Liver (tissue), 9 donors: ENCODE data around the gene PLEKHA6. TPM values are rescaled to one million over a fixed set of nuclear protein-coding genes. Genes with fewer than 3 reads are reported as not detected.

Experiments
- DNase-seq: peaks from one replicate; pipeline ENCODE4 v3.0.0-alpha.2; 2017; ENCODE audit warnings: low spot score
- H3K27ac ChIP-seq, 2 donors: one replicate each; pipeline ENCODE4 v1.7.0; 2013; ENCODE audit warnings: inconsistent platforms in 2 of 2, low read length in 2 of 2, control low read depth in 1 of 2, low read depth in 1 of 2, mild to moderate bottlenecking in 1 of 2
- H3K27me3 ChIP-seq, 4 donors: one replicate each; pipeline versions ENCODE4 v1.6.1 to v1.7.0; 2013; ENCODE audit warnings: low read length in 3 of 4, inconsistent platforms in 1 of 4, mild to moderate bottlenecking in 1 of 4, moderate library complexity in 1 of 4; ENCODE audit not compliant: control insufficient read depth in 4 of 4, insufficient read depth in 4 of 4
- H3K36me3 ChIP-seq, 4 donors: one replicate each; pipeline versions ENCODE4 v1.6.1 to v1.7.0; 2013; ENCODE audit warnings: low read length in 3 of 4, mild to moderate bottlenecking in 3 of 4, low read depth in 1 of 4, moderate library complexity in 1 of 4; ENCODE audit not compliant: control insufficient read depth in 4 of 4, insufficient read depth in 3 of 4
- H3K4me1 ChIP-seq, 4 donors: one replicate each; pipeline versions ENCODE4 v1.6.1 to v1.7.0; 2013; ENCODE audit warnings: low read length in 3 of 4, mild to moderate bottlenecking in 3 of 4, moderate library complexity in 1 of 4; ENCODE audit not compliant: control insufficient read depth in 4 of 4, insufficient read depth in 4 of 4
- H3K4me3 ChIP-seq, 3 donors: one replicate each; pipeline versions ENCODE4 v1.6.1 to v1.7.0; 2013; ENCODE audit warnings: low read length in 3 of 3, control low read depth in 1 of 3, low read depth in 1 of 3, mild to moderate bottlenecking in 1 of 3
- H3K9ac ChIP-seq, 2 donors: one replicate each; pipeline ENCODE4 v1.7.0; 2013; ENCODE audit warnings: low read length in 2 of 2, mild to moderate bottlenecking in 2 of 2, moderate library complexity in 2 of 2, control low read depth in 1 of 2, low read depth in 1 of 2
- H3K9me3 ChIP-seq, 4 donors: one replicate each; pipeline versions ENCODE4 v1.6.1 to v1.7.0; 2013; ENCODE audit warnings: low read length in 3 of 4; ENCODE audit not compliant: control insufficient read depth in 4 of 4
- CTCF ChIP-seq: fragments of 150-350 bp; IDR thresholded peaks from 2 replicates; pipeline ENCODE4 v1.5.1; 2017; ENCODE audit warnings: improper control_type of control experiment, low read depth, low read length; ENCODE audit not compliant: missing input control
- EGR1 ChIP-seq, 2 donors: IDR thresholded peaks; 2 replicates each; pipeline ENCODE4 v1.6.1; 2016 to 2018; ENCODE audit warnings: antibody characterized with exemption in 2 of 2, low read depth in 2 of 2
- FOXA1 ChIP-seq: IDR thresholded peaks from 2 replicates; pipeline ENCODE4 v1.6.1; 2016; ENCODE audit warnings: antibody characterized with exemption
- FOXA2 ChIP-seq: IDR thresholded peaks from 2 replicates; pipeline ENCODE4 v1.6.1; 2016; ENCODE audit warnings: antibody characterized with exemption
- GABPA ChIP-seq, 2 donors: IDR thresholded peaks in 1 of 2; conservative IDR thresholded peaks in 1 of 2; 2 replicates each; pipeline ENCODE4 v1.6.1; 2016; ENCODE audit warnings: antibody characterized with exemption in 2 of 2, mild to moderate bottlenecking in 1 of 2, moderate library complexity in 1 of 2
- HNF4A ChIP-seq, 2 donors: conservative IDR thresholded peaks; 2 replicates each; pipeline ENCODE4 v1.6.1; 2016; ENCODE audit warnings: antibody characterized with exemption in 2 of 2, mild to moderate bottlenecking in 2 of 2
- HNF4G ChIP-seq: IDR thresholded peaks from 2 replicates; pipeline ENCODE4 v1.6.1; 2016; ENCODE audit warnings: antibody characterized with exemption
- JUND ChIP-seq, 2 donors: IDR thresholded peaks; 2 replicates each; pipeline ENCODE4 v1.6.1; 2016; ENCODE audit warnings: antibody characterized with exemption in 2 of 2
- RXRA ChIP-seq, 2 donors: IDR thresholded peaks; 2 replicates each; pipeline ENCODE4 v1.6.1; 2017 to 2018; ENCODE audit warnings: antibody characterized with exemption in 2 of 2, mild to moderate bottlenecking in 1 of 2
- SP1 ChIP-seq: IDR thresholded peaks from 2 replicates; pipeline ENCODE4 v1.6.1; 2018; ENCODE audit warnings: antibody characterized with exemption, mild to moderate bottlenecking
- YY1 ChIP-seq: IDR thresholded peaks from 2 replicates; pipeline ENCODE4 v1.6.1; 2016; ENCODE audit warnings: antibody characterized with exemption, mild to moderate bottlenecking
- WGBS: extraction: QIAGEN DNeasy Blood & Tissue Kit; methylation state at CpG from one replicate; pipeline ENCODE4 v1.1.7; 2013; 5-methylcytosine and 5-hydroxymethylcytosine counted together
- polyA plus RNA-seq, 2 donors: library from polyadenylated mRNA; stranded (reverse) in 1 of 2; unstranded in 1 of 2; fragments of 200-250 nt in 1 of 2; fragments of >200 nt in 1 of 2; fragmentation: Nextera tagmentation in 1 of 2; extraction: Ambion mirVana in 1 of 2; gene quantifications; one replicate each; pipeline versions ENCODE4 v1.2.1 to v1.2.3, GENCODE V29; 2013 to 2015
- total RNA-seq, 2 donors: library from RNA; depleted of rRNA; stranded (reverse); fragments of >200 nt; gene quantifications; one replicate each; pipeline ENCODE4 v1.2.3, GENCODE V29; 2014
- TF ChIP-seq, protein P1 (sequence below): IDR thresholded peaks from 2 replicates; pipeline ENCODE4 v1.6.1; 2016; ENCODE audit warnings: antibody characterized with exemption, mild to moderate bottlenecking
- TF ChIP-seq, protein P2 (sequence below): IDR thresholded peaks from 2 replicates; pipeline ENCODE4 v1.6.1; 2016; ENCODE audit warnings: antibody characterized with exemption
- TF ChIP-seq, protein P3 (sequence below): IDR thresholded peaks from 2 replicates; pipeline ENCODE4 v1.6.1; 2016; ENCODE audit warnings: antibody characterized with exemption
- donor health status: healthy.
- donor health status: healthy.
- donor health status: healthy.
- donor health status: healthy.
- donor health status: healthy.

Gene PLEKHA6
- total and polyA plus RNA-seq, 4 donors = 5.3 to 12.8 (median 7.6) TPM

DNA sequence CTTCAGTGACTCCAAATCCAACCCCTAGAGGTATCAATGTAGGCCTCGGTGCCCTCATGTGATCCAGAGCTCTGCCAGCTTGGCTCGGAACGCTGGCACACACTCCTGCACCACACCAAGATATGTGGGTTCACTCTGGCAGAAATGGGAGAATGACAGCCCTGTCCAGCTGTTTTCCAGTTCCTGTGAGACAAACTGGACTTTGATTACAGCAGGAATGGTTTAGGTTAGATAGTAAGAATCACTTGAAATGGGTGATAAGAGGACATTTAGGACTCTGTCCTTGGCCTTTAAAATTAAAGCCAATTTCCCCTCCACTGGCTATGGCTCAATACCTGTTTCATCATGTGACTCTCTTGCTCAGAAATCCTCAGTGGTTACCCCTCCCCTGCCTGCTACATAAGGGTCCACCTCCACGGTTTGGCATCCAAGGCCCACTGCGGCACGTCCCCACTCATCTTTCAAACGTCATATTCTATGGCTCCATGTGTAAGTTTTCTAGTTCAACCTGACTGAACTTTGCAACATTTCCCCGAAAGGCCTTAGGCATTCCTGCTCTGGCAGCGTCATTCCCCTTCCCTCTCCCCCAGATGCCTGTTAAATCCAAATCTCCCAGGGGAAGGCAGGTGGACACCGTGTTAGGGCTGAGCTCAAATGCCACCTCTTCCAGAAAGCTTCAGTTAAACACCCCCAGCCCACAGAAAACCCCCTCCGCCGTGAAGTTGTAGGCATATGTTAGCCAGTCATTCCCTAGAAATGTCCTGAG, 44.7 kb downstream of the PLEKHA6 start:
- Histone ChIP-seq H3K4me1 (peaks cover 0 to 5% (median 0%) of the 10 kb centered on the region in 4 donors), H3K36me3 (no peaks in the 10 kb centered on the region), H3K9ac (no peak overlapping the region), H3K27me3 (no peaks in the 10 kb centered on the region), H3K9me3 (no peaks in the 10 kb centered on the region), H3K4me3 (no peak overlapping the region), H3K27ac (no peak overlapping the region)
- TF ChIP-seq HNF4A (conservative IDR thresholded peaks at IDR 0.05) = peak; percentile 45 to 52
- no peak for TF ChIP-seq FOXA1
- peak in 1 of 2 donors; percentile 35 for TF ChIP-seq RXRA (IDR thresholded peaks at IDR 0.05)
- no peak for TF ChIP-seq GABPA (IDR thresholded peaks at IDR 0.05 in 1 of 2, conservative IDR thresholded peaks at IDR 0.05 in 1 of 2)
- TF ChIP-seq, protein P1, sequence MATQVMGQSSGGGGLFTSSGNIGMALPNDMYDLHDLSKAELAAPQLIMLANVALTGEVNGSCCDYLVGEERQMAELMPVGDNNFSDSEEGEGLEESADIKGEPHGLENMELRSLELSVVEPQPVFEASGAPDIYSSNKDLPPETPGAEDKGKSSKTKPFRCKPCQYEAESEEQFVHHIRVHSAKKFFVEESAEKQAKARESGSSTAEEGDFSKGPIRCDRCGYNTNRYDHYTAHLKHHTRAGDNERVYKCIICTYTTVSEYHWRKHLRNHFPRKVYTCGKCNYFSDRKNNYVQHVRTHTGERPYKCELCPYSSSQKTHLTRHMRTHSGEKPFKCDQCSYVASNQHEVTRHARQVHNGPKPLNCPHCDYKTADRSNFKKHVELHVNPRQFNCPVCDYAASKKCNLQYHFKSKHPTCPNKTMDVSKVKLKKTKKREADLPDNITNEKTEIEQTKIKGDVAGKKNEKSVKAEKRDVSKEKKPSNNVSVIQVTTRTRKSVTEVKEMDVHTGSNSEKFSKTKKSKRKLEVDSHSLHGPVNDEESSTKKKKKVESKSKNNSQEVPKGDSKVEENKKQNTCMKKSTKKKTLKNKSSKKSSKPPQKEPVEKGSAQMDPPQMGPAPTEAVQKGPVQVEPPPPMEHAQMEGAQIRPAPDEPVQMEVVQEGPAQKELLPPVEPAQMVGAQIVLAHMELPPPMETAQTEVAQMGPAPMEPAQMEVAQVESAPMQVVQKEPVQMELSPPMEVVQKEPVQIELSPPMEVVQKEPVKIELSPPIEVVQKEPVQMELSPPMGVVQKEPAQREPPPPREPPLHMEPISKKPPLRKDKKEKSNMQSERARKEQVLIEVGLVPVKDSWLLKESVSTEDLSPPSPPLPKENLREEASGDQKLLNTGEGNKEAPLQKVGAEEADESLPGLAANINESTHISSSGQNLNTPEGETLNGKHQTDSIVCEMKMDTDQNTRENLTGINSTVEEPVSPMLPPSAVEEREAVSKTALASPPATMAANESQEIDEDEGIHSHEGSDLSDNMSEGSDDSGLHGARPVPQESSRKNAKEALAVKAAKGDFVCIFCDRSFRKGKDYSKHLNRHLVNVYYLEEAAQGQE = no peak
- no peak for TF ChIP-seq JUND (IDR thresholded peaks at IDR 0.05)
- TF ChIP-seq EGR1 (IDR thresholded peaks at IDR 0.05; ENCODE audit: low read depth in 2 of 2) = no peak
- no peak for DNase-seq
- 81% methylated on average over 12 of the region's 12 CpGs for WGBS

DNA sequence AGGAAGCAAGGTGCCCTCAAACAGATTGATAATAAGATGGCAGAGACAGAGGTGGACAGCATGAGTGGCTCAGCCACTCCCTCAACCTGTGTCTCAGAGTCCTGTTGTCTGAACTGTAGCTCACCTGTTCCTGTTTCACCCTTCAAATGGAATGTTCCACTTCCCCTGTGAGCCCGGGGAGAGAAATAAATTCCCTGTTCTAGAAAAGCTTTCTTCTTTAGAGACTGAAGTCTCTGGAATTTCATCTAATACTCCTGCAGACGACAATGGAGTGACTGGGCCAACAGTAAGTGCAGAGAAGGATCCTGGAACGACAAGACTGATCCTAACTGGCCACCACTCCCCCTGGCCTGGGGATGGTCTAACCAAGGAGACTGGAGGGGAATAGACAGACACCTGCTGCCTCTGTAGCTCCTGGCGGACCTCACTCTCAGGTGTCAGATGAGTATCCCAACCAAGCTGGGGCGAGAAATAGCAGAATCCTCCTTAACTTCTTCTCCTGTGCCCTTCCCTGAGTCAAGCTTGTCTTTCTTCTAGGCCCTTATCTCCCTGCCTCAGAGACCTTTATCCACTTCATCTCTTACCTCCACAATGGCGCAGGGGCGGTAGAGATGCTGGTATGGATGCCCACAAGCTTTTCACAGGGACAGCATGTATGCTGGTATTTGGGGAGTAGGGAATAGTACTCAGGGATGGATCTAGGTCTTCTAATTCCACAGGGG, 45.4 kb downstream of the PLEKHA6 start:
- Histone ChIP-seq H3K36me3 (no peaks in the 10 kb centered on the region), H3K27me3 (no peaks in the 10 kb centered on the region), H3K9me3 (no peaks in the 10 kb centered on the region), H3K9ac (no peak overlapping the region), H3K4me3 (no peak overlapping the region), H3K27ac (no peak overlapping the region), H3K4me1 (peaks cover 0 to 5% (median 0%) of the 10 kb centered on the region in 4 donors)
- TF ChIP-seq FOXA1 (no peak), RXRA (IDR thresholded peaks at IDR 0.05) (no peak), FOXA2 (no peak), JUND (IDR thresholded peaks at IDR 0.05) (no peak), SP1 (no peak), HNF4A (conservative IDR thresholded peaks at IDR 0.05) (no peak)
- TF ChIP-seq, protein P2, sequence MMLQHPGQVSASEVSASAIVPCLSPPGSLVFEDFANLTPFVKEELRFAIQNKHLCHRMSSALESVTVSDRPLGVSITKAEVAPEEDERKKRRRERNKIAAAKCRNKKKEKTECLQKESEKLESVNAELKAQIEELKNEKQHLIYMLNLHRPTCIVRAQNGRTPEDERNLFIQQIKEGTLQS = no peak
- 88% methylated on average over 7 of the region's 7 CpGs for whole genome bisulfite sequencing
- DNase-seq = no peak

DNA sequence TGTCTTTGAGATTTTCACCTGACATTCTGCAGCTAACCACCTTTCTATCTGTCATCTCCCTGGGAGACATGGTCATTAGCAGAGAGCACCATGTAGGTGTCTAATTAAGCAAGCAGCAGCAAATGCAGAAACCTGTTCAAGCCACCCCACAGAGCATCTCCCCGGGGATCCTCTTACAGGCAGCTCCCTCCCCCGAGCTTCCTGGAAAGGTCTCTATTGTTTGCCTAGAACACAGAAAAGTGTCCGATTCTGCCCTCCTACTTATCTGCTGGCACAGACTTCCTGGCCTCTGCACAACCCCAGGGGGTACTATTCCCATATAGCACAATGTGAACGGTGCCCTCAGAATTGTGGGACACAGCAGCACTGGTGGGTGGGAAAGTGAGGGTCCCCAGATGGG, 46.1 kb downstream of the PLEKHA6 start:
- H3K4me3 ChIP-seq = no peak overlapping the region
- DNase-seq = no peak
- 67% methylated on average over 4 of the region's 4 CpGs for WGBS
- no peak overlapping the region for H3K9ac ChIP-seq
- H3K27me3 ChIP-seq = no peaks in the 10 kb centered on the region
- H3K27ac ChIP-seq = no peak overlapping the region
- H3K36me3 ChIP-seq = no peaks in the 10 kb centered on the region
- peaks cover 0 to 5% (median 0%) of the 10 kb centered on the region in 4 donors for H3K4me1 ChIP-seq
- no peaks in the 10 kb centered on the region for H3K9me3 ChIP-seq
- TF ChIP-seq HNF4A (conservative IDR thresholded peaks at IDR 0.05) (no peak), JUND (IDR thresholded peaks at IDR 0.05) (no peak), SP1 (no peak), CTCF (no peak), HNF4G (no peak), GABPA (IDR thresholded peaks at IDR 0.05 in 1 of 2, conservative IDR thresholded peaks at IDR 0.05 in 1 of 2) (no peak), FOXA2 (no peak), YY1 (no peak), RXRA (IDR thresholded peaks at IDR 0.05) (no peak)
- TF ChIP-seq, protein P2 = no peak
- TF ChIP-seq, protein P3, sequence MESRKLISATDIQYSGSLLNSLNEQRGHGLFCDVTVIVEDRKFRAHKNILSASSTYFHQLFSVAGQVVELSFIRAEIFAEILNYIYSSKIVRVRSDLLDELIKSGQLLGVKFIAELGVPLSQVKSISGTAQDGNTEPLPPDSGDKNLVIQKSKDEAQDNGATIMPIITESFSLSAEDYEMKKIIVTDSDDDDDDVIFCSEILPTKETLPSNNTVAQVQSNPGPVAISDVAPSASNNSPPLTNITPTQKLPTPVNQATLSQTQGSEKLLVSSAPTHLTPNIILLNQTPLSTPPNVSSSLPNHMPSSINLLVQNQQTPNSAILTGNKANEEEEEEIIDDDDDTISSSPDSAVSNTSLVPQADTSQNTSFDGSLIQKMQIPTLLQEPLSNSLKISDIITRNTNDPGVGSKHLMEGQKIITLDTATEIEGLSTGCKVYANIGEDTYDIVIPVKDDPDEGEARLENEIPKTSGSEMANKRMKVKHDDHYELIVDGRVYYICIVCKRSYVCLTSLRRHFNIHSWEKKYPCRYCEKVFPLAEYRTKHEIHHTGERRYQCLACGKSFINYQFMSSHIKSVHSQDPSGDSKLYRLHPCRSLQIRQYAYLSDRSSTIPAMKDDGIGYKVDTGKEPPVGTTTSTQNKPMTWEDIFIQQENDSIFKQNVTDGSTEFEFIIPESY = no peak
